Esophagus squamous epithelium (tissue), 5 donors: Measurements from ENCODE around the gene PTPRN. TPM values are rescaled to one million over a fixed set of nuclear protein-coding genes. Genes with fewer than 3 reads are reported as not detected.
"Not testable (repeated sequence)": the region's sequence is repeated elsewhere in the genome, so short reads cannot be mapped to it uniquely, and the experiment has no call there.

ENCODE experiments used
- DNase-seq: peaks from one replicate; lab custom pipeline; 2025; lab: John Stamatoyannopoulos, UW
- H3K27ac ChIP-seq, 4 donors: fragments of 200-600 bp; sonication (generic); one replicate each; pipeline ENCODE4 v1.5.1; 2016 to 2019; ENCODE audit warnings: mild to moderate bottlenecking in 1 of 4
- H3K27me3 ChIP-seq, 4 donors: fragments of 200-600 bp; sonication (generic); 1 replicate in 3 of 4; 2 replicates in 1 of 4; pipeline versions ENCODE4 v1.5.1 to v1.6.0; 2017 to 2021; ENCODE audit warnings: antibody characterized with exemption in 1 of 4
- H3K36me3 ChIP-seq, 3 donors: fragments of 200-600 bp; sonication (generic); one replicate each; pipeline ENCODE4 v1.5.1; 2016 to 2019
- H3K4me1 ChIP-seq, 3 donors: fragments of 200-600 bp; sonication (generic); one replicate each; pipeline ENCODE4 v1.5.1; 2017 to 2019
- H3K4me3 ChIP-seq, 4 donors: fragments of 200-600 bp; sonication (generic); 1 replicate in 3 of 4; 2 replicates in 1 of 4; pipeline ENCODE4 v1.5.1; 2016 to 2019; ENCODE audit warnings: mild to moderate bottlenecking in 2 of 4, moderate library complexity in 1 of 4
- H3K9me3 ChIP-seq, 3 donors: fragments of 200-600 bp; sonication (generic); one replicate each; pipeline ENCODE4 v1.5.1; 2016 to 2019
- POLR2A ChIP-seq, 4 donors: fragments of 450-650 bp; IDR thresholded peaks; one replicate each; pipeline ENCODE4 v1.6.1; 2017; ENCODE audit warnings: antibody characterized with exemption in 4 of 4, mild to moderate bottlenecking in 4 of 4, moderate library complexity in 3 of 4
- WGBS, 2 donors: methylation state at CpG; one replicate each; pipeline ENCODE4 v1.1.5; 2018; 5-methylcytosine and 5-hydroxymethylcytosine counted together
- intact Hi-C: fragments of 100-400 bp; cut with DNase I; formaldehyde crosslinking; loops from one replicate; pipeline ENCODE4 v1.15.0; 2022
- total RNA-seq, 4 donors: library from RNA; depleted of rRNA; stranded (reverse); fragments of >200 nt; gene quantifications; one replicate each; pipeline ENCODE4 v1.1.0, GENCODE V29; 2016
- TF ChIP-seq, protein P1 (sequence below), 6 experiments: fragments of 450-650 bp in 4 of 6; fragments of 200-600 bp in 2 of 6; sonication (generic) in 2 of 6; IDR thresholded peaks; one replicate each; pipeline ENCODE4 v1.5.1; 2016 to 2019; ENCODE audit warnings: antibody characterized with exemption in 6 of 6, mild to moderate bottlenecking in 4 of 6, moderate library complexity in 4 of 6
- donor health status: DM: yes; HTN: yes; CAD: no.

The PTPRN gene
- total RNA-seq, 4 donors from 2014 or later: not detected

DNA sequence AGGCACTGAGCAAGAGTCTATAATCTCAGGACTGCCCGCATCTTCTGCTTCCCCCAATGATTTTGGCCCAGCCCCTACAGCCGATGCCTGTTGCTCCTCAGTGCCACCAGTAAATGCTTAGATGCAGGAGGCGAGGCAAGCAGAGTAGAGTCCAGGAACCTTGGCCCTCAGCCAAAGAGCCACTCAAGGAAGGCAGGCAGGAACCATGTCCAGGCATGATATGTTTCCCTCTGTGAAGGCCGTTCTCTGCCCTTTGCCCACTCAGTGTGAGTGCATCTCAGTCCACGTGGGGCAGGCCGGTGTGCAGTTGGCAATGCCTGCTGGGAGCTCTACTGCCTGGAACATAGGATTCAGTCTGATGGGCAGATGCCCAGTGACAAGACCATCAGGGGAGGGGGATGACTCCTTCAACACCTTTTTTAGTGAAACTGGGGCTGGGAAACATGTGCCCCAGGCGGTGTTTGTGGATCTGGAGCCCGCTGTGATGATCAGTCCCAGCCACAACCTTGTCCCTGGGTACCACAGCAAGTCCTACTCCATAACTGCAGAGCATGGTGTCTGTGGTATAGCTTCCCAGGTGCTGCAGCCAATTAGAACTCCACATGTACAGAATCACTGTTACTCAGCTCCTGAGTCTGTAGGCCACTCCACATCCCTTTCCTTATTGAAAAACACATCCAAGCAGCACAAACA is 39.7 kb downstream of the PTPRN start:
- DNase-seq: no peak
- Histone ChIP-seq H3K27me3 (no peaks in the 10 kb centered on the region), H3K4me3 (no peak overlapping the region), H3K36me3 (no peaks in the 10 kb centered on the region), H3K27ac (no peak overlapping the region), H3K9me3 (no peaks in the 10 kb centered on the region), H3K4me1 (peaks cover 0 to 24% (median 6%) of the 10 kb centered on the region in 3 donors)
- TF ChIP-seq POLR2A (IDR thresholded peaks at IDR 0.05): no peak
- TF ChIP-seq, protein P1, sequence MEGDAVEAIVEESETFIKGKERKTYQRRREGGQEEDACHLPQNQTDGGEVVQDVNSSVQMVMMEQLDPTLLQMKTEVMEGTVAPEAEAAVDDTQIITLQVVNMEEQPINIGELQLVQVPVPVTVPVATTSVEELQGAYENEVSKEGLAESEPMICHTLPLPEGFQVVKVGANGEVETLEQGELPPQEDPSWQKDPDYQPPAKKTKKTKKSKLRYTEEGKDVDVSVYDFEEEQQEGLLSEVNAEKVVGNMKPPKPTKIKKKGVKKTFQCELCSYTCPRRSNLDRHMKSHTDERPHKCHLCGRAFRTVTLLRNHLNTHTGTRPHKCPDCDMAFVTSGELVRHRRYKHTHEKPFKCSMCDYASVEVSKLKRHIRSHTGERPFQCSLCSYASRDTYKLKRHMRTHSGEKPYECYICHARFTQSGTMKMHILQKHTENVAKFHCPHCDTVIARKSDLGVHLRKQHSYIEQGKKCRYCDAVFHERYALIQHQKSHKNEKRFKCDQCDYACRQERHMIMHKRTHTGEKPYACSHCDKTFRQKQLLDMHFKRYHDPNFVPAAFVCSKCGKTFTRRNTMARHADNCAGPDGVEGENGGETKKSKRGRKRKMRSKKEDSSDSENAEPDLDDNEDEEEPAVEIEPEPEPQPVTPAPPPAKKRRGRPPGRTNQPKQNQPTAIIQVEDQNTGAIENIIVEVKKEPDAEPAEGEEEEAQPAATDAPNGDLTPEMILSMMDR (IDR thresholded peaks at IDR 0.05): no peak
- intact Hi-C loops: no loop called here
- 38 to 91% methylated on average over 3 to 6 of the region's 8 CpGs for WGBS, 2 donors

DNA sequence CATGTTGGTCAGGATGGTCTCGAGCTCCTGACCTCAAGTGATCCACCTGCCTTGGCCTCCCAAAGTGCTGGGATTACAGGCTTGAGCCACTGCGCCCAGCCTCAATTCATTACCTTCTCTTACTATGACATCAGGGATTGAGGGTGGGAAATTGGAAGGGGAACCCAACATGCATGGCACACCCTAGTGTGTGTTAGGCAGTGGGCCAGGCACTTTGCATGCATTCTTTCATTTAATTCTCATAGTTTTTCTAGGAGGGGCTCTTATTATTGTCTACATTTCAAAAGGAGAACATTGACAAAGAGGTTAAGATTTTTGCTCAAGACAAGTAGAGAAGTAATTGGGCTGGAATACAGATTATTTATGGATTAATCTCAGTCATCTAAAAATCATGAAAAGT is 40.9 kb downstream of the PTPRN start:
- TF ChIP-seq, protein P1 (IDR thresholded peaks at IDR 0.05): no peak
- TF ChIP-seq POLR2A (IDR thresholded peaks at IDR 0.05): no peak
- no peak overlapping the region for H3K27ac ChIP-seq
- no peaks in the 10 kb centered on the region for H3K9me3 ChIP-seq
- no peak for DNase-seq
- H3K4me3 ChIP-seq: no peak overlapping the region
- intact Hi-C loops: no loop called here
- H3K36me3 ChIP-seq: no peaks in the 10 kb centered on the region
- H3K27me3 ChIP-seq: no peaks in the 10 kb centered on the region
- peaks cover 0 to 12% (median 0%) of the 10 kb centered on the region in 3 donors for H3K4me1 ChIP-seq
- WGBS, 2 donors: 60 to 100% methylated on average over 1 of the region's 2 CpGs

DNA sequence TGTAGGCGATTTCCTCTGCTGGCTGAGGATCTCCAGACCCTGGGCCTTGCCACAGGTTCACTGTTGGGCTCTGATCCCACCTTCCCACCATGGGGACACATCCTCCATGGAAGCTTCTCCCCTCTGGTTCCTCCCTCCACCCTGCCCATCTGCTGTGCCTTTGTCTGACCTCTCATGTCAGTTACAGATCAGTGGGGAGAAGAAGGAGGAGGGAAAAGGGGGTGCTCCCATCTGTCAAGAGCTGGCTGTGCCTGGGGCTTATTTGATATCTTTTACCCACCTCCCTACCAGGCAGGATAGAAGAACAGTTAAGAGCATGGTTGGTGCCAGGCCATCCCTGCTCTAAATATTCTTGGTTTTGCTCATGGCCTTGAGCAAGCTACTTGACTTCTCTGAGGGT is 42.3 kb downstream of the PTPRN start:
- H3K4me3 ChIP-seq: no peak overlapping the region
- TF ChIP-seq, protein P1 (IDR thresholded peaks at IDR 0.05): no peak
- no peak for TF ChIP-seq POLR2A (IDR thresholded peaks at IDR 0.05)
- no peaks in the 10 kb centered on the region for H3K9me3 ChIP-seq
- intact Hi-C loops: no loop called here
- no peak for DNase-seq
- no peak overlapping the region for H3K27ac ChIP-seq
- no peaks in the 10 kb centered on the region for H3K36me3 ChIP-seq
- H3K27me3 ChIP-seq: peaks cover 0 to under 1% (median 0%) of the 10 kb centered on the region in 4 donors
- 85 to 100% methylated on average over 1 of the region's 1 CpG for WGBS, 2 donors
- H3K4me1 ChIP-seq: peaks cover 0 to 7% (median 0%) of the 10 kb centered on the region in 3 donors

DNA sequence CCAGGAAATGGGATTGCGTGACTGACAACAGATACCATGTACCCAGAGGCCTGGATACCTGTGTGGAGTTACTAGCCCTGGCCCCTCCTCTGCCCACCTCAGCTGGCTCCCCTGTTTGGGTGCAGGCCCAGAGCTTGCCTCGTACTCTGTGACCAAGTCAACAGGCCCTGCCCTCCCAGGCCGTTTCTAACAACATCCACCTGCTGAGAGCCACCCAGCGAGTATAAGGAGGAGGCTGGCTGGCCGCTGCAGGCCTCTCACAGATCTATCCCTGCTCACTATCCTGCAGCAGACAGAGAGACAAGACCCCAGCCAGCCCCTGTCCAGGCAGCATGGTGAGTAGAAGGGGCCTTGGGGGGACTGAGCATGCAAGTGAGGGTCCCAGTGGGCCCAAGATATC is 43.0 kb downstream of the PTPRN start:
- intact Hi-C loops: no loop called here
- WGBS, 2 donors: 89% methylated on average over 3 of the region's 5 CpGs; no CpG with 5 or more reads in 1 of the 2 donors
- no peaks in the 10 kb centered on the region for H3K9me3 ChIP-seq
- TF ChIP-seq, protein P1 (IDR thresholded peaks at IDR 0.05): no peak
- TF ChIP-seq POLR2A (IDR thresholded peaks at IDR 0.05): no peak
- peaks cover 0 to 7% (median 0%) of the 10 kb centered on the region in 4 donors for H3K27me3 ChIP-seq
- no peak for DNase-seq
- H3K4me1 ChIP-seq: peaks cover 0 to 7% (median 0%) of the 10 kb centered on the region in 3 donors
- no peak overlapping the region for H3K4me3 ChIP-seq
- H3K36me3 ChIP-seq: no peaks in the 10 kb centered on the region
- H3K27ac ChIP-seq: no peak overlapping the region

DNA sequence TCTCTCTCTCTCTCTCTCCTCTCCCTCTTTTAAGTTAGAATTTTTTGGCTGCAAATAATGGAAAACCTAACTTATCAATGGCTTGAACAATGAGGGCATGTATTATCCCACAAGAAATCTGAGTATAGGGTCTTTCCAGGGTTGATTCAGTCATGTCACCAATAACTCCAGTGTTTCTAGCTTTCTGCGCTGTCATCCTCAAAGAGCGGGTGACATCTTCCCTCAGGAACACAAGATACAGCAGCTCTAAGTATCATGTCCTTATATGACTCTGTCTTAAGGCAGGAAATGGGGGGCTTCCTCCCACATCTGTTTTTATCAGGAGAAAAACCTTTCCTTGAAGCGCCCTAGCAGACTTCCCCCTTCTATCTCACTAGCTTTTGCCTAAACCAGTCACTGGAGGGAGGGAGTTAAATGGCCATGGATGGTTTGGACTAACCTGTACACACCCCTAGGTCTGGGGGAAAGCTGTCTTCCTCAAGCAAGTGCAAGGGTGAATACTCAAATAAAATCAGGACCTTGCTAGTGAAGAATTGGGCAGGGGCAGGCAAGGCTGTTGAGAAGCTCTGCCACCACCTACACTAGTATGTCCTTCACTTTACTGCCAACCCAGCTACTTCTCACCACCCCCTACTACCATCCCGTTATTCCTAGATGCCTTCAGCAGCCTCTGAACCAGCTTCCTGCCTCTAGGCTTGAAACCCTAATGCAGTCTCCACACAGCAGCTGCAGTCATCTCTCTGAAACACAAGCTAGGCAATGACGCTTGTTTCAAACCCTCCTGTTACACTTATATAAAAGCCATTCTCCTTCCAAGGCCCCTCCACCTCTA is 48.0 kb downstream of the PTPRN start:
- Histone ChIP-seq H3K27me3 (peaks cover 0 to 22% (median 0%) of the 10 kb centered on the region in 4 donors), H3K4me1 (no peaks in the 10 kb centered on the region), H3K9me3 (no peaks in the 10 kb centered on the region), H3K36me3 (no peaks in the 10 kb centered on the region), H3K4me3 (no peak overlapping the region), H3K27ac (no peak overlapping the region)
- intact Hi-C loops: no loop called here
- TF ChIP-seq, protein P1 (IDR thresholded peaks at IDR 0.05): no peak
- TF ChIP-seq POLR2A (IDR thresholded peaks at IDR 0.05): no peak
- 63 to 71% methylated on average over 5 of the region's 5 CpGs for WGBS, 2 donors
- no peak for DNase-seq

DNA sequence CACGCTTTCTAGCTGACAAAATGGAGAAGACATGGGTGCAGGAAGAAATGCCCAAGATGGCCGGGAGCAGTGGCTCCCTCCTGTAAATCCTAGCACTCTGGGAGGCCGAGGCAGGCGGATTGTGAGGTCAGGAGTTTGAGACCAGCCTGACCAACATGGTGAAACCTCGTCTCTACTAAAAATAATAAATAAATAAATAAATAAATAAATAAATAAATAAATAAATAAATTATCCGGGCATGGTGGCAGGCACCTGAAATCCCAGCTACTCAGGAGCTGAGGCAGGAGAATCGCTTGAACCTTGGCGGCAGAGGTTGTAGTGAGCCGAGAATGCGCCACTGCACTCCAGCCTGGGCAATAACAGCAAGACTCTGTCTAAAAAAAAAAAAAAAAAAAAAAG is 50.3 kb downstream of the PTPRN start:
- Histone ChIP-seq H3K27me3 (peaks cover 0 to 22% (median 0%) of the 10 kb centered on the region in 4 donors), H3K4me1 (peaks cover 8 to 20% (median 13%) of the 10 kb centered on the region in 3 donors)
- H3K9me3 ChIP-seq, DNase-seq, H3K27ac ChIP-seq, H3K36me3 ChIP-seq, intact Hi-C loops, H3K4me3 ChIP-seq: not testable (repeated sequence)
- WGBS, 2 donors: 82 to 87% methylated on average over 10 of the region's 10 CpGs
